Breast epithelium (tissue), 4 donors: ENCODE data around the gene NFIB. TPM values are rescaled to one million over a fixed set of nuclear protein-coding genes. Genes with fewer than 3 reads are reported as not detected.

ENCODE experiments used
- DNase-seq, 2 donors: peaks; one replicate each; pipeline ENCODE4 v3.0.0-alpha.2; 2019; ENCODE audit warnings: low spot score in 2 of 2
- H3K27ac ChIP-seq, 2 donors: fragments of 200-600 bp; sonication (generic) in 1 of 2; one replicate each; pipeline ENCODE4 v1.5.1; 2016 to 2019; ENCODE audit warnings: mild to moderate bottlenecking in 1 of 2
- H3K27me3 ChIP-seq, 2 donors: fragments of 200-600 bp; sonication (generic) in 1 of 2; one replicate each; pipeline versions ENCODE4 v1.5.1 to v1.6.0; 2017 to 2019; ENCODE audit warnings: control low read depth in 1 of 2, mild to moderate bottlenecking in 1 of 2
- H3K36me3 ChIP-seq: fragments of 200-600 bp; one replicate; pipeline ENCODE4 v1.5.1; 2019
- H3K4me1 ChIP-seq, 2 donors: fragments of 200-600 bp; sonication (generic); one replicate each; pipeline ENCODE4 v1.5.1; 2016 to 2019; ENCODE audit warnings: control low read depth in 1 of 2
- H3K4me3 ChIP-seq, 3 donors: fragments of 200-600 bp; sonication (generic); 1 replicate in 2 of 3; 2 replicates in 1 of 3; pipeline ENCODE4 v1.5.1; 2016 to 2019; ENCODE audit warnings: mild to moderate bottlenecking in 3 of 3, moderate library complexity in 2 of 3
- H3K9me3 ChIP-seq, 2 donors: fragments of 200-600 bp; sonication (generic) in 1 of 2; one replicate each; pipeline ENCODE4 v1.5.1; 2016 to 2019; ENCODE audit warnings: control low read depth in 1 of 2
- POLR2A ChIP-seq: fragments of 450-650 bp; IDR thresholded peaks from one replicate; pipeline ENCODE4 v1.6.1; 2016; ENCODE audit warnings: antibody characterized with exemption, mild to moderate bottlenecking, moderate library complexity
- POLR2AphosphoS5 ChIP-seq, 3 donors: sonication (generic); formaldehyde crosslinking; IDR thresholded peaks; one replicate each; pipeline ENCODE4 v1.6.1; 2017; ENCODE audit warnings: antibody characterized with exemption in 3 of 3
- intact Hi-C: fragments of 100-400 bp; cut with DNase I; formaldehyde crosslinking; loops from one replicate; pipeline ENCODE4 v1.15.1; 2023; ENCODE audit warnings: low total_unique reads
- total RNA-seq, 3 donors: library from RNA; depleted of rRNA; stranded (reverse); fragments of >200 nt; gene quantifications; one replicate each; pipeline ENCODE4 v1.1.0, GENCODE V29; 2016
- TF ChIP-seq, protein P1 (sequence below), 3 donors: fragments of 450-650 bp; IDR thresholded peaks; one replicate each; pipeline ENCODE4 v1.5.1; 2016 to 2017; ENCODE audit warnings: antibody characterized with exemption in 3 of 3, mild to moderate bottlenecking in 3 of 3, moderate library complexity in 3 of 3

Gene NFIB
- total RNA-seq, 3 donors from 2014 or later = 95.2 to 237 (median 105) TPM

DNA sequence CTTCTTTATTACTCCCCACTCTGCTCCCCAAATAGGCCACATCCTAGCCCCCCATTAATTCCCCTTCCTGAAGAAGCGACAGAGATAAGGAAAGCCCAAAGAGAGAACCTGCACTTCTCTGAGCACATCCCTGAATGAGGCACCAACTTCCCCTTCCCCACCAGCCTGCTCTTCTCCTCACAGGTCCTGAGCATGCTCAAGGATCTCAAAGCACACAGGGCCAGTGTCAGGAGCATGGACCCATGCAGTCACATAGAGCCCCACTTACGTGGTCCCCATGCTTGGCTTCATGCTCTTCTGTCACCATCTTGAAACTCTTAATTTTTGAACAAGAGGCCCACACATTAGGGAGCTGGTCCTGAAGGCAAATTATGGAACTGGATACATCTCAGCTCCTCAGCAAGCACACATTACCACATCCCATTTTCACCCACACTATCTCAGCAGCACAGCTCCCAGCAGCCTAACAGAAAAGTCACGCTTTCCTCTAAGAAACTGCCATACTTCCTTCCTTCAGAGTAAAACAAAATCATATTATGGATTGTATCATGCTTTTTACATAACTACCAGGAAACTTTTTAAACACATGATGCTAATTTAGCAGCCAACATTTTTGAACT is 99.8 kb downstream of the NFIB start:
- peak overlapping the region; percentile 3 to 27 for H3K27ac ChIP-seq
- intact Hi-C loops = no loop called here
- no peak overlapping the region for H3K4me3 ChIP-seq
- no peak for DNase-seq
- H3K4me1 ChIP-seq = peaks cover 4 to 11% of the 10 kb centered on the region in 2 donors
- H3K27me3 ChIP-seq = no peaks in the 10 kb centered on the region
- no peaks in the 10 kb centered on the region for H3K9me3 ChIP-seq
- TF ChIP-seq POLR2AphosphoS5 (IDR thresholded peaks at IDR 0.05) (no peak), POLR2A (no peak)
- TF ChIP-seq, protein P1, sequence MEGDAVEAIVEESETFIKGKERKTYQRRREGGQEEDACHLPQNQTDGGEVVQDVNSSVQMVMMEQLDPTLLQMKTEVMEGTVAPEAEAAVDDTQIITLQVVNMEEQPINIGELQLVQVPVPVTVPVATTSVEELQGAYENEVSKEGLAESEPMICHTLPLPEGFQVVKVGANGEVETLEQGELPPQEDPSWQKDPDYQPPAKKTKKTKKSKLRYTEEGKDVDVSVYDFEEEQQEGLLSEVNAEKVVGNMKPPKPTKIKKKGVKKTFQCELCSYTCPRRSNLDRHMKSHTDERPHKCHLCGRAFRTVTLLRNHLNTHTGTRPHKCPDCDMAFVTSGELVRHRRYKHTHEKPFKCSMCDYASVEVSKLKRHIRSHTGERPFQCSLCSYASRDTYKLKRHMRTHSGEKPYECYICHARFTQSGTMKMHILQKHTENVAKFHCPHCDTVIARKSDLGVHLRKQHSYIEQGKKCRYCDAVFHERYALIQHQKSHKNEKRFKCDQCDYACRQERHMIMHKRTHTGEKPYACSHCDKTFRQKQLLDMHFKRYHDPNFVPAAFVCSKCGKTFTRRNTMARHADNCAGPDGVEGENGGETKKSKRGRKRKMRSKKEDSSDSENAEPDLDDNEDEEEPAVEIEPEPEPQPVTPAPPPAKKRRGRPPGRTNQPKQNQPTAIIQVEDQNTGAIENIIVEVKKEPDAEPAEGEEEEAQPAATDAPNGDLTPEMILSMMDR (IDR thresholded peaks at IDR 0.05) = no peak
- H3K36me3 ChIP-seq = no peaks in the 10 kb centered on the region

GRCh38 chr9:14213504-14213903 is 100.4 kb downstream of the NFIB start:
- peaks cover 4 to 11% of the 10 kb centered on the region in 2 donors for H3K4me1 ChIP-seq
- no peaks in the 10 kb centered on the region for H3K36me3 ChIP-seq
- no peak overlapping the region for H3K4me3 ChIP-seq
- peak overlapping the region; percentile 21 to 27 for H3K27ac ChIP-seq
- TF ChIP-seq POLR2A (no peak), POLR2AphosphoS5 (IDR thresholded peaks at IDR 0.05) (no peak)
- TF ChIP-seq, protein P1 (IDR thresholded peaks at IDR 0.05) = no peak
- H3K9me3 ChIP-seq = no peaks in the 10 kb centered on the region
- no peaks in the 10 kb centered on the region for H3K27me3 ChIP-seq
- intact Hi-C loops = no loop called here
- DNase-seq = no peak

DNA sequence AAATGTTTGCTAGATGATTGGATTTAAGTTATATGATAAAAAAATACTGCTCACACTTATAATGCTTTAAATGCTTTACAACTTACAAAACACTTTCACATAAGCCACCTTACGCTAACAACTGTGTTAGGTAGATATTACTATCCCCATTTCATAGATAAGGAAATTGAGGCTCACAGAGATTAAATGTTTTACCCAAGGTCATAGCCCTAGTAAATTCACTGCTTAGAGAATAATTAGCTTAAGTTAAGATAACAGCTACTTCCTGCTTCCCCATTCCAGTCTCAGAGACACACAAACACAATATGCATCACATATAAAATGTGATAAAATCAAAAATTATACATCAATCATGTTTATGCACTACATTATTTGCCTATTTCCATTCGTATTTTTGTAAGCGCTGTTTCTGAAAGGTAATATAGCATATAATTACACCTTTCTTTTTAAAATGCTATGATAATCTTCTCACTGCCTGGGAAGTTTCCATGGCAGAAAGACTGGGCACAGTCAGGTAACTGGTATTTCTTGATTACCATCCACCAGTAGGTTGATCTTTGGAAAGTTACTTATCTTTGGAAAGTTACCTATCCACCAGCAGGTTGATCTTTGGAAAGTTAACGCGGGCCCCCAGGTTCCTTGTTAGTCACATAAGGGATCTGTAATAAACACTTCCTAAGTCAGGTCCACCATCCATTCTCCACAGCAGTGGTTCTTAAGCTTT is 101.1 kb downstream of the NFIB start:
- no peak overlapping the region for H3K4me3 ChIP-seq
- peaks cover 4 to 11% of the 10 kb centered on the region in 2 donors for H3K4me1 ChIP-seq
- intact Hi-C loops = no loop called here
- H3K27me3 ChIP-seq = no peaks in the 10 kb centered on the region
- H3K27ac ChIP-seq = peak overlapping the region; percentile 21 to 30
- no peaks in the 10 kb centered on the region for H3K36me3 ChIP-seq
- no peaks in the 10 kb centered on the region for H3K9me3 ChIP-seq
- TF ChIP-seq POLR2A = no peak
- no peak for TF ChIP-seq POLR2AphosphoS5 (IDR thresholded peaks at IDR 0.05)
- TF ChIP-seq, protein P1 (IDR thresholded peaks at IDR 0.05) = no peak
- DNase-seq = no peak

GRCh38 chr9:14212077-14212476 is 101.9 kb downstream of the NFIB start:
- Histone ChIP-seq H3K4me1 (peaks cover 4 to 11% of the 10 kb centered on the region in 2 donors), H3K27ac (peak overlapping the region; percentile 48 to 73)

GRCh38 chr9:14211564-14211963 is 102.4 kb downstream of the NFIB start:
- Histone ChIP-seq H3K27ac (peak overlapping the region; percentile 48 to 73), H3K36me3 (no peaks in the 10 kb centered on the region), H3K4me3 (no peak overlapping the region), H3K4me1 (peaks cover 4 to 11% of the 10 kb centered on the region in 2 donors), H3K9me3 (no peaks in the 10 kb centered on the region), H3K27me3 (no peaks in the 10 kb centered on the region)
- TF ChIP-seq, protein P1 (IDR thresholded peaks at IDR 0.05) = no peak
- TF ChIP-seq POLR2A = no peak
- TF ChIP-seq POLR2AphosphoS5 (IDR thresholded peaks at IDR 0.05) = no peak
- intact Hi-C loops = no loop called here
- DNase-seq = no peak

More at GRCh38 chr9:14212077-14212476, 101.9 kb downstream of the NFIB start:
- Histone ChIP-seq H3K36me3 (no peaks in the 10 kb centered on the region), H3K4me3 (no peak overlapping the region), H3K9me3 (no peaks in the 10 kb centered on the region), H3K27me3 (no peaks in the 10 kb centered on the region)
- TF ChIP-seq POLR2A (no peak), POLR2AphosphoS5 (IDR thresholded peaks at IDR 0.05) (no peak)
- TF ChIP-seq, protein P1 (IDR thresholded peaks at IDR 0.05) = no peak
- intact Hi-C loops = no loop called here
- DNase-seq = no peak
